Activated naive CD4-positive, alpha-beta T cell treated with anti-CD3 and anti-CD28 coated beads, Interleukin-2, amount 50 U/mL, for 24 hours (primary cell): Measurements from ENCODE around the gene STRA8.

ENCODE experiments used
- H3K27ac Mint-ChIP-seq: one replicate; pipeline ENCODE4 v1.8.0; 2021; ENCODE audit warnings: mild to moderate bottlenecking, mixed read lengths
- H3K27me3 Mint-ChIP-seq: one replicate; pipeline ENCODE4 v1.8.0; 2021; ENCODE audit warnings: mixed read lengths
- H3K36me3 Mint-ChIP-seq: one replicate; pipeline ENCODE4 v1.8.0; 2021; ENCODE audit warnings: mixed read lengths
- H3K4me1 Mint-ChIP-seq: one replicate; pipeline ENCODE4 v1.8.0; 2021; ENCODE audit warnings: mixed read lengths
- H3K4me3 Mint-ChIP-seq: one replicate; pipeline ENCODE4 v1.8.0; 2021; ENCODE audit warnings: mild to moderate bottlenecking, mixed read lengths
- H3K9me3 Mint-ChIP-seq: one replicate; pipeline ENCODE4 v1.8.0; 2021; ENCODE audit warnings: mixed read lengths

Gene STRA8

GRCh38 chr7:135286876-135287275, 53.2 kb downstream of the STRA8 start:
- Mint-ChIP-seq H3K9me3 (no peaks in the 10 kb centered on the region), H3K4me3 (no peak overlapping the region), H3K27ac (no peak overlapping the region), H3K36me3 (no peaks in the 10 kb centered on the region), H3K4me1 (peaks cover 8% of the 10 kb centered on the region), H3K27me3 (no peaks in the 10 kb centered on the region)

GRCh38 chr7:135290594-135290993, 57.0 kb downstream of the STRA8 start:
- Mint-ChIP-seq H3K9me3 (no peaks in the 10 kb centered on the region), H3K27ac (no peak overlapping the region), H3K36me3 (no peaks in the 10 kb centered on the region), H3K4me1 (no peaks in the 10 kb centered on the region), H3K27me3 (no peaks in the 10 kb centered on the region), H3K4me3 (no peak overlapping the region)

GRCh38 chr7:135291809-135292253, 58.2 kb downstream of the STRA8 start:
- Mint-ChIP-seq H3K4me3 (no peak overlapping the region), H3K36me3 (no peaks in the 10 kb centered on the region), H3K27me3 (no peaks in the 10 kb centered on the region), H3K27ac (no peak overlapping the region), H3K4me1 (no peaks in the 10 kb centered on the region), H3K9me3 (no peaks in the 10 kb centered on the region)

GRCh38 chr7:135299235-135299634, 65.6 kb downstream of the STRA8 start:
- Mint-ChIP-seq H3K27me3 (no peaks in the 10 kb centered on the region), H3K9me3 (peaks cover 4% of the 10 kb centered on the region), H3K4me1 (no peaks in the 10 kb centered on the region), H3K4me3 (no peak overlapping the region), H3K36me3 (peaks cover 4% of the 10 kb centered on the region), H3K27ac (no peak overlapping the region)

- H3K9me3 Mint-ChIP-seq: peaks cover 4% of the 10 kb centered on the region
- no peak overlapping the region for H3K4me3 Mint-ChIP-seq
- H3K36me3 Mint-ChIP-seq: peaks cover 4% of the 10 kb centered on the region
- no peaks in the 10 kb centered on the region for H3K27me3 Mint-ChIP-seq
- H3K27ac Mint-ChIP-seq: no peak overlapping the region
- H3K4me1 Mint-ChIP-seq: no peaks in the 10 kb centered on the region
These were observed 67.5 kb downstream of the STRA8 start for GRCh38 chr7:135300913-135301765.
